Keratinocyte (primary cell): Measurements from ENCODE around the gene DEF6. TPM values are rescaled to one million over a fixed set of nuclear protein-coding genes. Genes with fewer than 3 reads are reported as not detected.

Experiments used
- DNase-seq: peaks from one replicate; pipeline ENCODE4 v3.0.0-alpha.2; 2011; ENCODE audit warnings: low read depth, missing footprints, low spot score
- FAIRE-seq: peaks from 2 replicates; lab custom pipeline; 2011; peaks lifted over from hg19 to GRCh38; lab: Jason Lieb, UNC
- H2AFZ ChIP-seq: 2 replicates; pipeline ENCODE4 v1.6.0; 2012; ENCODE audit warnings: low read length, control low read depth, inconsistent platforms; ENCODE audit not compliant: control insufficient read depth
- H3K27ac ChIP-seq: 2 replicates; pipeline ENCODE4 v1.5.1; 2011; ENCODE audit warnings: low read length; ENCODE audit not compliant: control insufficient read depth, insufficient read depth
- H3K27me3 ChIP-seq: 3 replicates; pipeline ENCODE4 v1.6.0; 2011; ENCODE audit warnings: low read length; ENCODE audit not compliant: control insufficient read depth, insufficient read depth; ENCODE audit errors: extremely low read depth
- H3K36me3 ChIP-seq, 2 experiments: 2 replicates in 1 of 2; 3 replicates in 1 of 2; pipeline ENCODE4 v1.5.1; 2011; ENCODE audit warnings: low read length in 2 of 2, mild to moderate bottlenecking in 1 of 2; ENCODE audit not compliant: control insufficient read depth in 2 of 2, insufficient read depth in 2 of 2; ENCODE audit errors: extremely low read depth in 1 of 2
- H3K4me1 ChIP-seq: 3 replicates; pipeline ENCODE4 v1.5.1; 2011; ENCODE audit warnings: low read length; ENCODE audit not compliant: control insufficient read depth, insufficient read depth; ENCODE audit errors: extremely low read depth
- H3K4me2 ChIP-seq: 3 replicates; pipeline ENCODE4 v1.6.0; 2011; ENCODE audit warnings: low read depth, low read length; ENCODE audit not compliant: control insufficient read depth, insufficient read depth; ENCODE audit errors: extremely low read depth
- H3K4me3 ChIP-seq, 3 experiments: fragments of 200-600 bp in 1 of 3; sonication (generic) in 1 of 3; 2 replicates in 2 of 3; 3 replicates in 1 of 3; pipeline ENCODE4 v1.5.1; 2011 to 2016; ENCODE audit warnings: low read length in 3 of 3, mild to moderate bottlenecking in 3 of 3, control low read depth in 2 of 3, inconsistent platforms in 1 of 3, low read depth in 1 of 3, mixed read lengths in 1 of 3, mixed run types in 1 of 3, moderate library complexity in 1 of 3; ENCODE audit not compliant: control insufficient read depth in 2 of 3, insufficient read depth in 2 of 3; ENCODE audit errors: extremely low read depth in 1 of 3
- H3K79me2 ChIP-seq: 2 replicates; pipeline ENCODE4 v1.6.0; 2012; ENCODE audit warnings: low read length; ENCODE audit not compliant: control insufficient read depth, insufficient read depth
- H3K9ac ChIP-seq: 3 replicates; pipeline ENCODE4 v1.6.0; 2011; ENCODE audit warnings: low read length; ENCODE audit not compliant: control insufficient read depth, insufficient read depth; ENCODE audit errors: extremely low read depth
- H3K9me1 ChIP-seq: 3 replicates; pipeline ENCODE4 v1.6.0; 2011; ENCODE audit warnings: low read length; ENCODE audit not compliant: control insufficient read depth, insufficient read depth; ENCODE audit errors: extremely low read depth
- H3K9me3 ChIP-seq: 2 replicates; pipeline ENCODE4 v1.5.1; 2012; ENCODE audit warnings: low read depth, low read length; ENCODE audit not compliant: control insufficient read depth
- H4K20me1 ChIP-seq: 3 replicates; pipeline ENCODE4 v1.6.0; 2011; ENCODE audit warnings: low read length; ENCODE audit not compliant: control insufficient read depth, insufficient read depth; ENCODE audit errors: extremely low read depth
- EZH2 ChIP-seq: IDR thresholded peaks from one replicate; pipeline ENCODE4 v1.6.1; 2012; ENCODE audit warnings: inconsistent platforms, mild to moderate bottlenecking, low read length, moderate library complexity
- dilution Hi-C: fragments of 300-500 bp; cut with MboI; formaldehyde crosslinking; loops from one replicate; pipeline ENCODE4 v1.7.0; 2020; ENCODE audit warnings: low sequenced_read_pairs; ENCODE audit not compliant: extremely low pct_ligation_motif_present
- polyA plus RNA-seq, 5 experiments: library from polyadenylated mRNA; depleted of rRNA in 3 of 5; stranded (reverse) in 3 of 5; stranded (forward) in 1 of 5; unstranded in 1 of 5; fragments of >200 nt; gene quantifications; 1 replicate in 1 of 5; 2 replicates in 3 of 5; 3 replicates in 1 of 5; pipeline versions ENCODE4 v1.2.1 to v1.2.3, GENCODE V29; 2011 to 2012; ENCODE audit warnings: missing spikeins in 2 of 5, low read depth in 1 of 5, low replicate concordance in 1 of 5
- TF ChIP-seq, protein P1 (sequence below), 3 experiments: IDR thresholded peaks in 1 of 3; conservative IDR thresholded peaks in 1 of 3; optimal IDR thresholded peaks in 1 of 3; 2 replicates in 2 of 3; 3 replicates in 1 of 3; pipeline versions ENCODE3 to v1.5.1; 2011; ENCODE audit warnings: low read length in 3 of 3, mild to moderate bottlenecking in 3 of 3, moderate library complexity in 2 of 3, control low read depth in 1 of 3, inconsistent platforms in 1 of 3; ENCODE audit not compliant: insufficient read depth in 2 of 3; ENCODE audit errors: extremely low read depth in 1 of 3

Gene DEF6
- polyA plus RNA-seq, 1 donor (not counting 4 experiments of a cell fraction or from before 2014, with no cell fraction given) = 17.3 TPM

GRCh38 chr6:35273822-35274559 lies 23.6 kb upstream of the DEF6 start:
- no peaks in the 10 kb centered on the region for H3K9me3 ChIP-seq
- dilution Hi-C loops = no loop called here
- H3K4me2 ChIP-seq = no peak overlapping the region
- FAIRE-seq (no peak), DNase-seq (no peak)
- H3K4me3 ChIP-seq = no peak overlapping the region
- no peaks in the 10 kb centered on the region for H3K36me3 ChIP-seq
- no peak overlapping the region for H2AFZ ChIP-seq
- no peaks in the 10 kb centered on the region for H3K27me3 ChIP-seq
- TF ChIP-seq, protein P1, sequence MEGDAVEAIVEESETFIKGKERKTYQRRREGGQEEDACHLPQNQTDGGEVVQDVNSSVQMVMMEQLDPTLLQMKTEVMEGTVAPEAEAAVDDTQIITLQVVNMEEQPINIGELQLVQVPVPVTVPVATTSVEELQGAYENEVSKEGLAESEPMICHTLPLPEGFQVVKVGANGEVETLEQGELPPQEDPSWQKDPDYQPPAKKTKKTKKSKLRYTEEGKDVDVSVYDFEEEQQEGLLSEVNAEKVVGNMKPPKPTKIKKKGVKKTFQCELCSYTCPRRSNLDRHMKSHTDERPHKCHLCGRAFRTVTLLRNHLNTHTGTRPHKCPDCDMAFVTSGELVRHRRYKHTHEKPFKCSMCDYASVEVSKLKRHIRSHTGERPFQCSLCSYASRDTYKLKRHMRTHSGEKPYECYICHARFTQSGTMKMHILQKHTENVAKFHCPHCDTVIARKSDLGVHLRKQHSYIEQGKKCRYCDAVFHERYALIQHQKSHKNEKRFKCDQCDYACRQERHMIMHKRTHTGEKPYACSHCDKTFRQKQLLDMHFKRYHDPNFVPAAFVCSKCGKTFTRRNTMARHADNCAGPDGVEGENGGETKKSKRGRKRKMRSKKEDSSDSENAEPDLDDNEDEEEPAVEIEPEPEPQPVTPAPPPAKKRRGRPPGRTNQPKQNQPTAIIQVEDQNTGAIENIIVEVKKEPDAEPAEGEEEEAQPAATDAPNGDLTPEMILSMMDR (optimal IDR thresholded peaks at IDR 0.05 in 1 of 3, IDR thresholded peaks at IDR 0.05 in 1 of 3, conservative IDR thresholded peaks at IDR 0.05 in 1 of 3; ENCODE audit: extremely low read depth in 1 of 3, insufficient read depth in 2 of 3, low read length in 3 of 3) = no peak
- TF ChIP-seq EZH2 = no peak
- H3K4me1 ChIP-seq = no peaks in the 10 kb centered on the region
- no peak overlapping the region for H3K27ac ChIP-seq
- no peaks in the 10 kb centered on the region for H3K79me2 ChIP-seq
- H4K20me1 ChIP-seq = no peaks in the 10 kb centered on the region
- H3K9me1 ChIP-seq = no peaks in the 10 kb centered on the region
- no peak overlapping the region for H3K9ac ChIP-seq

DNA sequence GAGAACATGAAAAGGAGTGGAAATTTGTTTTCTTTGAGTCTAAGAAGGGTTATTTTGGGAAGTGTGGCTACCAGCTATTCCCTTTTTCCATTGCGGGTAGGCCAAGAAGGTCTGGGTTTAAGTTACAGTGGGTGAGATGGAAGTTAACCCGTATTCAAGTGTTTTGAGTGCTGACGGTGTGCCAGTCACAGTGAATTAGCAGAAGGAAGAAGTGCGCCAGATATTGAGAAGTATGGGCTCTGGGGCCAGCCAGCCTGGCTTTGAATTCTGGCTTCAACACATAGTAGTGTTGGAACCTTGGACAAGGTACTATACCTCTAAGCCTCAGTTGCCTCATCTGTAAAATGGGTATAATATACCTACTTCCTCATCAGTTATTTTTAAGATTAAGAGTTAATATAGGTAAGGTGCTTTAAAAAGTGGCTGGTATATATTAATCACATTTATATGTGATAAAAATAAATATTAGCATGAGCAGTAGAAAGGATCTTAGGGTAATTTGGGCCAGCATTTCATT lies 21.8 kb upstream of the DEF6 start:
- H3K36me3 ChIP-seq = no peaks in the 10 kb centered on the region
- H2AFZ ChIP-seq = no peak overlapping the region
- FAIRE-seq = no peak
- H4K20me1 ChIP-seq = no peaks in the 10 kb centered on the region
- no peak overlapping the region for H3K4me3 ChIP-seq
- no peaks in the 10 kb centered on the region for H3K27me3 ChIP-seq
- TF ChIP-seq EZH2 = no peak
- TF ChIP-seq, protein P1 (optimal IDR thresholded peaks at IDR 0.05 in 1 of 3, IDR thresholded peaks at IDR 0.05 in 1 of 3, conservative IDR thresholded peaks at IDR 0.05 in 1 of 3; ENCODE audit: extremely low read depth in 1 of 3, insufficient read depth in 2 of 3, low read length in 3 of 3) = no peak
- H3K9me3 ChIP-seq = no peaks in the 10 kb centered on the region
- no peak overlapping the region for H3K4me2 ChIP-seq
- H3K4me1 ChIP-seq = no peaks in the 10 kb centered on the region
- no peaks in the 10 kb centered on the region for H3K79me2 ChIP-seq
- no peak overlapping the region for H3K9ac ChIP-seq
- H3K27ac ChIP-seq = no peak overlapping the region
- no peaks in the 10 kb centered on the region for H3K9me1 ChIP-seq
- dilution Hi-C loops = no loop called here
- no peak for DNase-seq
